ENCODE measurements around the gene LINC00305. TPM values are rescaled to one million over a fixed set of nuclear protein-coding genes. Genes with fewer than 3 reads are reported as not detected.

LINC00305 gene
- total RNA-seq, 6 experiments from 2014 or later, result not detected

DNA sequence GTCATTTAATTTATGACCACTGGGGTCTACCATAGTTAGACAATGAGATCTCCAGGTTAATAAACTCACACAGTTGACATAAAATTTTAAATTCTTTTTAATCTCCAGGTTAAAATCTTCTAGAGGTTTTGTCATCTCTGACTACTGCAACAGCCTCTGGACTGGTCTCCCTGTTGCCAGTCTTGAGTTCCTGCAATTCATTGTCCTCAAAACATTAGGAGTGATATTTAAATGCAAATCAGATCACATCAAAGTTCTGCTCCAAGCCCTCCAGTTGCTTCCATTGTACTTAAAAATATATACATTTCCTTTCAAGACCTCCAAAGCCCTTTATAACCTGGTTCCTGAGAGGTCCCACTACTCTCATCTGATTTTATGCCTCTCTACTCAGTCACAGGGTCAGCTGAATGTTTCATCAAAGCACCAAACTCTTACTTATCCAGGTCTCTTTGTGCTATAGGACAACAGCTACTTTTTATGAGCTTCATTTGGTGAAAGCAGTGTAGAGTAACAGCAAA lies 18.6 kb upstream of the LINC00305 start:
- Histone ChIP-seq H3K4me1 (no peaks in the 10 kb centered on the region), H3K36me3 (no peaks in the 10 kb centered on the region), H3K4me3 (no peak overlapping the region), H3K9me3 (no peaks in the 10 kb centered on the region), H3K27ac (no peak overlapping the region), H3K27me3 (no peaks in the 10 kb centered on the region)
- TF ChIP-seq POLR2A (IDR thresholded peaks at IDR 0.05), result no peak
- TF ChIP-seq, protein P1, sequence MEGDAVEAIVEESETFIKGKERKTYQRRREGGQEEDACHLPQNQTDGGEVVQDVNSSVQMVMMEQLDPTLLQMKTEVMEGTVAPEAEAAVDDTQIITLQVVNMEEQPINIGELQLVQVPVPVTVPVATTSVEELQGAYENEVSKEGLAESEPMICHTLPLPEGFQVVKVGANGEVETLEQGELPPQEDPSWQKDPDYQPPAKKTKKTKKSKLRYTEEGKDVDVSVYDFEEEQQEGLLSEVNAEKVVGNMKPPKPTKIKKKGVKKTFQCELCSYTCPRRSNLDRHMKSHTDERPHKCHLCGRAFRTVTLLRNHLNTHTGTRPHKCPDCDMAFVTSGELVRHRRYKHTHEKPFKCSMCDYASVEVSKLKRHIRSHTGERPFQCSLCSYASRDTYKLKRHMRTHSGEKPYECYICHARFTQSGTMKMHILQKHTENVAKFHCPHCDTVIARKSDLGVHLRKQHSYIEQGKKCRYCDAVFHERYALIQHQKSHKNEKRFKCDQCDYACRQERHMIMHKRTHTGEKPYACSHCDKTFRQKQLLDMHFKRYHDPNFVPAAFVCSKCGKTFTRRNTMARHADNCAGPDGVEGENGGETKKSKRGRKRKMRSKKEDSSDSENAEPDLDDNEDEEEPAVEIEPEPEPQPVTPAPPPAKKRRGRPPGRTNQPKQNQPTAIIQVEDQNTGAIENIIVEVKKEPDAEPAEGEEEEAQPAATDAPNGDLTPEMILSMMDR (IDR thresholded peaks at IDR 0.05), result no peak
- ATAC-seq (no peak), DNase-seq (no peak)
- intact Hi-C loops (cut with DNase I), result no loop called here

DNA sequence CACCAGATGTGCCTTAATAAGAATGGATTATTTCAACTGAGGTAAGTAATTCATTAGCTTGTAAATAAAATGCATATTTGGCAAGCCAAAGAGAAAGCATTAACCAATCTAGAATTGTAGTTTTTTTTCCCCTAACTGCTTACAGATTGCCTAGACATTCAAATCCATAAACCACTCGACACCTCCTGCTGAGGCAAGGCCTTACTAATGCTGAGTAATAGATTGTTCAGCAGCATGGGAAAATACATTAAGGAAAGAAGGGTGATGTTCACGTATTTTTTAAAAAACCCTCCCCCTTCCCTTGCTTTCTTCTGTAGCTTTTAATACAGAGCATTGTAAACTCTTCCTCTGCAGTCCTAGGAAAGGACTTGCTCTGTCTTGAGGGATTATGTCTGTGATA lies 17.0 kb upstream of the LINC00305 start:
- H3K36me3 ChIP-seq, result no peaks in the 10 kb centered on the region
- no peaks in the 10 kb centered on the region for H3K4me1 ChIP-seq
- no peak for ATAC-seq
- no peak for DNase-seq
- intact Hi-C loops (cut with DNase I), result no loop called here
- no peaks in the 10 kb centered on the region for H3K27me3 ChIP-seq
- H3K4me3 ChIP-seq, result no peak overlapping the region
- WGBS (ENCODE audit: insufficient coverage, low coverage, low lambda C conversion rate, missing lambda C conversion rate), result 40% methylated on average over 2 of the region's 2 CpGs
- TF ChIP-seq POLR2A (IDR thresholded peaks at IDR 0.05), result no peak
- TF ChIP-seq, protein P1 (IDR thresholded peaks at IDR 0.05), result no peak
- H3K27ac ChIP-seq, result no peak overlapping the region
- H3K9me3 ChIP-seq, result no peaks in the 10 kb centered on the region

DNA sequence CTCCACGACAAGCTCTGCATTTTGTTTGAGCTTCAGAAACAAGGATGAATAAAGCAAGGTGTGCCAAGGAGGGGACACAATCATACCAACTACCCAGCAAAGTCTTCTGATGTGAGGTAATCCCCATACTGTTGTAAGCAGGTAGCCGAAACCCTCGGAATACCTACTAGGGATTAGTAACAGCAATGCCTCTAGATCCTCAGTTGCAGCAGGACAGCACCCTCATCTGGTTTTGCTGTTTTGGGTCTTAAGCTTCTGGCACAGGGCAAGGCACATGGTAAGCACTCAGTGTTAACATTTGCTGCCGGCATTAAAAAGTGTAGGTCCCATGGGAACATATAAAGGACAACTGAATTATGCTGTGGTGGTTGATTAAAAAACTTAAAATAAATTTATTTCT lies 16.0 kb upstream of the LINC00305 start:
- ATAC-seq (no peak), DNase-seq (no peak)
- intact Hi-C loops (cut with DNase I), result no loop called here
- Histone ChIP-seq H3K36me3 (no peaks in the 10 kb centered on the region), H3K27me3 (no peaks in the 10 kb centered on the region), H3K27ac (no peak overlapping the region), H3K9me3 (no peaks in the 10 kb centered on the region), H3K4me3 (no peak overlapping the region), H3K4me1 (no peaks in the 10 kb centered on the region)
- TF ChIP-seq, protein P1 (IDR thresholded peaks at IDR 0.05), result no peak
- no peak for TF ChIP-seq POLR2A (IDR thresholded peaks at IDR 0.05)
- WGBS (ENCODE audit: insufficient coverage, low coverage, low lambda C conversion rate, missing lambda C conversion rate), result 77% methylated on average over 4 of the region's 4 CpGs

DNA sequence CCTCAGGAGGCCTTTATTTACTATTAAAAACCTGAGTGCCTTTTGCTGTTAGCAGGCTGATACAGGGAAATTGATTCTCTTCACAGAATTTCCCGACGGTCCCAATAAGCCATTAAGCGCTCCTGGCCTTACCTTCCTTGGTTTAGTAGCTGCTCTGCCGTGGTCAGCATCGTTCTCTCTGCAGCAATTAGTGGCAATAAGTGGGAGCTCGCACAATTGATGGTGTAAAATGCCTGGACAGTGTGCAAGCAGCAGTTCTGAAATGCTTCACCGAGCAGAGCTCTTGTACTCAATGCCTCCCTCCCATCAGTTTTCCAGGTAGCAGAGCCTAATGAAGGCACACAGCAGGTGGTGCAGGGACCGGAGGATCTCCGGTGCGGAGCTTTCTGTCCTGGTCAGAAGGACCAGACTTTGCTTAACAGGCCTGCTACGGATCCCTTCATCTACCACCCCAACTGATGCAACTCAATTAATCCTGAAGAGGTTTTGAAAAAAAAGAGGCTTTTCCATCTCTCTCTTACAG lies 1.1 kb upstream of the LINC00305 start:
- WGBS (ENCODE audit: insufficient coverage, low coverage, low lambda C conversion rate, missing lambda C conversion rate), result 66% methylated on average over 11 of the region's 11 CpGs
- intact Hi-C loops (cut with DNase I), result no loop called here
- ATAC-seq, result no peak

More for the DNA sequence above, 1.1 kb upstream of the LINC00305 start:
- H3K36me3 ChIP-seq, result no peaks in the 10 kb centered on the region
- H3K27me3 ChIP-seq, result no peaks in the 10 kb centered on the region
- H3K27ac ChIP-seq, result no peak overlapping the region
- no peak for DNase-seq
- H3K9me3 ChIP-seq, result no peaks in the 10 kb centered on the region
- H3K4me1 ChIP-seq, result no peaks in the 10 kb centered on the region
- TF ChIP-seq, protein P1 (IDR thresholded peaks at IDR 0.05), result no peak
- TF ChIP-seq POLR2A (IDR thresholded peaks at IDR 0.05), result no peak
- no peak overlapping the region for H3K4me3 ChIP-seq

All from right lobe of liver (tissue), 6 donors.